Activated CD4-positive, alpha-beta T cell treated with anti-CD3 and anti-CD28 coated beads, Interleukin-2, amount 50 U/mL, for 1 hour (primary cell): ENCODE results near the gene SH2D6.
"Not testable (repeated sequence)": the region's sequence is repeated elsewhere in the genome, so short reads cannot be mapped to it uniquely, and the experiment has no call there.

Source experiments
- DNase-seq: peaks from one replicate; pipeline ENCODE4 v3.0.0-alpha.2; 2020

The SH2D6 gene

GRCh38 chr2:85398426-85399182 lies 19.9 kb upstream of the SH2D6 start:
- DNase-seq: no peak

- no peak for DNase-seq
These were observed 19.4 kb upstream of the SH2D6 start for GRCh38 chr2:85399183-85399455.

GRCh38 chr2:85400023-85400422 lies 18.5 kb upstream of the SH2D6 start:
- no peak for DNase-seq

- DNase-seq: no peak
These were observed 17.7 kb upstream of the SH2D6 start for GRCh38 chr2:85400541-85401463.

GRCh38 chr2:85401464-85401805 lies 17.1 kb upstream of the SH2D6 start:
- no peak for DNase-seq

- DNase-seq: no peak
These were observed 16.7 kb upstream of the SH2D6 start for GRCh38 chr2:85401844-85402243.

- peak; percentile 58 for DNase-seq
These were observed 13.1 kb upstream of the SH2D6 start for GRCh38 chr2:85405201-85406059.

- peak; percentile 26 for DNase-seq
These were observed 8.5 kb upstream of the SH2D6 start, which contains the start of gene CAPG for GRCh38 chr2:85409845-85410583. Gene CAPG (minus strand): TSS chr2:85410366. CDS start chr2:85402145, 8,221 bp downstream.

GRCh38 chr2:85410584-85411404 lies 7.7 kb upstream of the SH2D6 start:
- no peak for DNase-seq

GRCh38 chr2:85411405-85411748 lies 7.1 kb upstream of the SH2D6 start:
- DNase-seq: no peak

- DNase-seq: no peak
These were observed 4.7 kb upstream of the SH2D6 start for GRCh38 chr2:85413592-85414420.

GRCh38 chr2:85414421-85414759 lies 4.1 kb upstream of the SH2D6 start:
- not testable (repeated sequence) for DNase-seq

- DNase-seq: no peak
These were observed 3.6 kb upstream of the SH2D6 start for GRCh38 chr2:85414761-85415553.

GRCh38 chr2:85415980-85416650 lies 2.4 kb upstream of the SH2D6 start:
- no peak for DNase-seq

GRCh38 chr2:85419009-85419675 lies 628 bp downstream of the SH2D6 start:
- no peak for DNase-seq

- peak; percentile 88 for DNase-seq
These were observed 2.2 kb downstream of the SH2D6 start for GRCh38 chr2:85420536-85421259.

GRCh38 chr2:85421260-85422071 lies 3.0 kb downstream of the SH2D6 start:
- DNase-seq: no peak
